D341Med (cell line): ENCODE measurements around the gene PCSK4.
"Not testable (repeated sequence)": the region's sequence is repeated elsewhere in the genome, so short reads cannot be mapped to it uniquely, and the experiment has no call there.

Experiments used
- DNase-seq: peaks from one replicate; pipeline ENCODE4 v3.0.0; 2012; ENCODE audit warnings: low spot score

Gene PCSK4

DNA sequence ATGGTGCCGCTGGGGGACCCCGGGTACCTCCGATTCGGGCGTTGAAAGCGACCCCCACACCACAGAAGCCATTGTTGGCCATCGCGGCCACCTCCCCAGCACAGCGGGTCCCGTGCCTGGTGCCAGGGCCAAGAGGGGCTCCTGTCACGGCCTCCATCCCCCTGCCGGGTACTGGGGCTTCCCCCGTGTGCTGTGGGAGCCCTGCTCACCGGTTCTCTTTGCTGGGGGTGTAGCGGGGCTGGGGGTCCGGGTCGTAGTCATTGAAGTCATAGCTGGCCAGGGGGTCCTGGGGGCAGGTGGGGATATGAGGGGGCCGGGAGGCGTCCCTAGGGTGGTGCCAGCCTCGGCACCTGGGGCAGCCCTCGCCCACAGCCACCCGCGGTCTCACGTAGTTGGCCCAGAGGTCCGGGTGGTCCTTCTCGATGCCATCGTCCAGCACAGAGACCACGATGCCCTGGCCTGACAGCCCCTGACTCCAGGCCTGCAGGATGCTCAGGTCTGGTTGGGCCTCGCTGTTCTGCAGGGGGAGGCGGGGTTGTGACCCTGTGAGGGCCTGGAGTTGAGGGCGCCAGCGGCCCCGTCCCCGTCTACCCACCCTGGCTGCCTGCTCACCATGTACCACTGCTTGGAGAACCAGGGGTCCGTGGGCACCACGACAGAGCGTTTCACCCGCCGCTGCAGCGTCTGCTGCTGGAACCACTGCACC is 2.4 kb downstream of the PCSK4 start:
- DNase-seq = no peak

DNA sequence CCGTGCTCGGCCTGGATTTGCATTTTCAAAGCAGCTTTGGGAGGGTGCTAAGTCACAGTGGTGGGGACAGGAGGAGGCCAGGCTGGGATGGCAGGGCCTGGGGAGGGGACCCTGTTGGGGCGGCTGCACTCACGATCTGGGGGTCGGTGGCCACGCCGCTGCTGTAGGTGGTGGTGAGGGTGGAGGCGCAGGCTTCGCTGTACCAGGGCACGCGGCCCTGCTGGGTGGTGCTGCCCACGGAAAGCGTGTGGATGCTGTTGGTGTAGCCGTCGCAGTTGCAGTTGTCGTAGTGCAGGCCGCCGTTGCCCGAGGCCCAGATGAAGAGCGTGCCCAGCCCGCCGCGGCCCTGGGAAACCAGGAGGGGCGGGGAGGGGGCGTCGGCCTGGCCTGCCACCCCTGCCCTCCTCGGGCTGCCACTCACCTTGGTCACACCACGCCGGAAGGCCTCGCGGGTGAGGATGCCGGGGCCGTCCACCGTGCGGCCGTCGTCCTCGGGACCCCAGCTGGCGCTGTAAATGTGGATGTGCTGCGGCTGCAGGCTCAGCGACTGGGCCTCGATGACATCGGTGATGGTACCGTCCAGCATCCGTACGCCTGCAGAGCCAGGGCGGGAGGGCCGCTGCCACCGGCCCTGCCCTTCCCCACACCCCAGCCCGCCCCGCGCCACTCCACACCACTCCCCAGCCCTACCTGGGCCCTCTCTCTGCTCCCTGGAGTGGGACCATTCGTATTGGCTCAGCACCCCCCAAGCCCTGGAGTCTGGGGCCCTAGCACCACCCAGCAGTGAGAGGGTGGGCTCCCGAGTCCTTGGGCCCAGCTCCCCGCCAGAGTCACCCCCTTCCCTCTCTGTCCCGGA is 3.2 kb downstream of the PCSK4 start:
- DNase-seq = no peak

GRCh38 chr19:1483979-1484428 is 6.1 kb downstream of the PCSK4 start:
- no peak for DNase-seq

DNA sequence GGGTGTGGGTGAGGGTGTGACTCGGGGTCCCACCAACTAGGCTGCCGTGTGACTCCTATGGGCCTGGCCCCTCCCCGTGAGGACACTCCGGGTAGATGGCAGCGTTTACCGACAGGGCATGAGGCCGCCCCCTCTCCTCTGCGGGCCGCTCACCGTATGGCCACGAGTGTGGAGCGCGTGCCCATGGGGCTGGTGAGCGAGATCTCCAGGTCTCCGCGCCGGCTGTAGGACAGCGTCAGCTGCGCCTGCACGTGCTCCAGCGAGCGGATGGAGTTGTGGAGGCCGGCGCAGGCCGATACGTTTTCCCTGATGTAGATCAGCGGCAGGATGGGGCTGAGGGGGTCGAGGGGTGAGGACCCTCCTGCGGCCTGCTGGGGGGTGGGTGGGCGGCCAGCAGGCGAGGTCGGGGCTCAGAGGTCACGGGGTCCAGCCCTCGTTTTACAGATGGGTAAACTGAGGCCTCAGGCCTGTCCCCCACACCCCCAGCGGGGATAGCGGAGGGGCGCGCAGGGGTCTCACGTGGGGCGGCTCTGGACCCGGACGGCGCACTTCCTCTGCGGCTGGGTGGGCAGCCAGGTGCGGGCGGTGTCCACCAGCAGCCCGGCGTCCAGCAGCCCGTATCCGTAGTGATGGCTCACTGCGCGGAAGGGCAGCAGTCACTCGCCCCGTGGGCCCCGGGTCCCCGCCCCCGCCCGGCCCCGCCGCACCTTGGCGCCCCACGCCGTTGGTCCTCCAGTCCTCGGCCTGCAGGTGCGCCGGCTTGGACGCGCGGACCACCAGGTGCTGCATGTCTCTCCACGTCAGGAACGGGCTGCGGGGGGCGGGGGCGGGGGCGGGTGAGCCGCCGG is 6.8 kb downstream of the PCSK4 start:
- no peak for DNase-seq

DNA sequence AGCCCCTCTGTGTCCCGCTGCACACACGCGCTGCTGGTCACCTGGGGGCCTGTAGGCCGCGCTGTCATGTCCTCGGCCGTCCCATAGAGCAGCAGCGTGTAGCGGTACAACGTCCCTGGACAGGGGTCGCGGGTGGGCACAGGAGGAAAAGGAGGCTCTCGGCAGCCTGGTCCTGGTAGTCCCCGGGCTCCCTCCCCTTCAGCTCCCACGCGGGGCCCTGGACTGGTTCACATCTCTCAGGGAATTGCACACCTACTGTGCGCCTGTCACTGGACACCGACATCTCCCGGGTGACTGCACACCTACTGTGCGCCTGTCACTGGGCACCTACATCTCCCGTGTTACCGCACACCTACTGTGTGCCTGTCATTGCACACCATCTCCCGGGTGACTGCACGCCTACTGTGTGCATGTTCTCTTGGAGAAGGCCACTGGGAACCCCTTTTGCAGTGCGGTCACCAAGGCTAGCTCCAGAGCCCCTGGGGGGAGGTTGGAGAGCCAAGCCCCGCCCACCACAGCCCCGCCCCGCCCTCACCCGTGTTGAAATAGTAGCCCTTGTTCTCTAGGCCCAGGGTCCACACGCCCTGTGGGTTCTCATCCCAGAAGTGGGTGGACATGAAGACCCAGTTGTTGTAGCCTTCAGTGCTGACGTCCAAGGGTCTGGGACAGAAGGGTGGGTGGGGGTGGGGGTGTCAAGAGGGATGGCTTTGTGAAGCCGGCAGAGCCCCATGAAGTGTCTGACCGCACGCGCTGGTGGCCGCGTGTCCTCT is 7.6 kb downstream of the PCSK4 start:
- DNase-seq = no peak

GRCh38 chr19:1481893-1482360 is 8.2 kb downstream of the PCSK4 start:
- no peak for DNase-seq

GRCh38 chr19:1481224-1481892 is 8.8 kb downstream of the PCSK4 start:
- DNase-seq = no peak

- peak; percentile 97 for DNase-seq
Measured at GRCh38 chr19:1478934-1479707, 11.0 kb downstream of the PCSK4 start, which contains the start of gene C19orf25. TSS of gene C19orf25 (minus strand) at chr19:1479215. CDS start at chr19:1478903, 312 bp downstream.

DNA sequence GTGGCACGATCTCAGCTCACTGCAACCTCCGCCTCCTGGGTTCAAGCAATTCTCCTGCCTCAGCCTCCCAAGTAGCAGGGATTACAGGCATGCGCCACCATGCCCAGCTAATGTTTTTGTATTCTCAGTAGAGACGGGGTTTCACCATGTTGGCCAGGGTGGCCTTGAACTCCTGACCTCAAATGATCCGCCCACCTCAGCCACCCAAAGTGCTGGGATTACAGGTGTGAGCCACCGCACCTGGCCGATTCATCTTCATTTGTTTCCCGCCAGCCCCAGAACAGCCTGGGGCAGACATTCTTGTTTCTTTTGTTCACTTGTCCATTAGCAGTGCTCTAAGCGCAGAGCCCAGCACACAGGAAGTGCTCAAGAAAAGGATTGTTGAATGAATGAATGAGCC is 13.1 kb downstream of the PCSK4 start:
- DNase-seq = not testable (repeated sequence)

- DNase-seq = no peak
Measured at GRCh38 chr19:1475751-1476437, 14.3 kb downstream of the PCSK4 start.

GRCh38 chr19:1474765-1475351 is 15.3 kb downstream of the PCSK4 start:
- no peak for DNase-seq

GRCh38 chr19:1474011-1474764 is 16.0 kb downstream of the PCSK4 start:
- DNase-seq = no peak

GRCh38 chr19:1473085-1473851 is 16.9 kb downstream of the PCSK4 start:
- DNase-seq = no peak

DNA sequence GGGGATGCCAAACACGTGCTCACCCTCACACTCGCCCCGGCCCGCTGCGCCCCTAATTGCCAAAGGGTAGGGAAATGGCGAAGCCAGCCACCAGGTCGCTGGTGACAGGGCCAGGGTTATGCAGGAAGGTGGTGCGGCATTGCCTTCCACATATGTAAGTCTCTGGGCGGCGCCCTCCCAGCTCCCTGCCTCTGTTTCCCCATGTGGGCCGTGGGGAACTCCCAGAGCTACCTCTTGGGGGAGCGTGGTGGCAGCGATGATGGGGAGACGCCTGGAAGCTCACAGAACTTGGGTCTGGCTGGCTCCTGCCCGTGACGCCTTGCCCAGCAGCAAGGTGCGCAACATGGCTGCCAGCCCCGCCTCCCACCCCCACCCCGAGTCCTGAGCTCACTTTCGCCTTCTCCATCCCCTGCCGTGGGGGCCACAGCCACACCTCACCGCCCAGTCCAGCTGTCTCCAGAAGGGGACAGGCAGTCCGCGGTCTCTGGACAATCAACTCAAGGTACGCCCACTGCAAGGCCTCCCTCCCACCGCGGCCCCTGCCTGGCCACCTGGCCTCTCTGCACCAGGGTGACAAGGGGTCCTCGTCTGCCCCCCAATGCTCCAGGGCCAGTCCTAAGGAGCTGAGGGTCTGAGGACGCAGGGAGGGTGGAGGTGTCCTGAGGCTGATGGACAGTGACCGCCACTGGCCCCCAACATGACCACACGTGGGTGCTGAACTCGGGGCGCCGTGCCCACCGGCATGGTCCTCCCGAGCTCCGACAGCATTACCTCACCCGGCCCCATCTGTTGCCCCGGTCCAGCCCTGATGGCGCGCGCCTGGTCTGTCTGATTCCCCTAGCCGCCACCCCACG is 17.7 kb downstream of the PCSK4 start:
- no peak for DNase-seq

GRCh38 chr19:1471515-1472160 is 18.5 kb downstream of the PCSK4 start:
- DNase-seq = peak; percentile 67

DNA sequence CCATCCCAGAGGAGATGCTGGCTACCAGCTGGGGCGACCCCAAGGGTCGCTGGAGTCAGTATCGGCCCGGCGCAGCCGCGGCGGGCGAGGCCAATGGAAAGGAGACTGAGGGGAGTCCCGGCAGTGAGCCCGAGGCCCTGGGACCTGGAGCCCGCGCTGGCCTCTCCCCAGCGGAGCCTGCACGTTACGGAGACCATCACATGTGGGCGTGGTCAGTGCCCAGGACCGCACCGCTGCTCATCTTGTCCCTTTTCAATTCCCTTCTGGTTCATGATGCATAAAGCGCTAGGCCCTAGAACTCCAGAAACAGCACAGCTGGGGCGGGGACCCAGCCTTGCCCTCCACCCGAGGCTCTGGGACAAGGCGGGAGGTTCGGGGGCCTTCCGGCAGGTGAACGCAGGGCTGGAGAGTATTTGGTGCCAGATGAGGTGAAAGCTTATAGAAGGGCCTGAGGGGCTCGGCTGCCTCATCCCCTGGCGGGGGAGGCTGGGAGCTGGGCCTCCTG is 19.1 kb downstream of the PCSK4 start:
- peak; percentile 64 for DNase-seq
